Measurements from ENCODE around the gene LAMB2.

The LAMB2 gene

GRCh38 chr3:49081429-49081828, 51.4 kb downstream of the LAMB2 start:
- H3K9ac ChIP-seq (ENCODE audit: low read depth in 1 of 2, low read length in 2 of 2), result no peak overlapping the region

GRCh38 chr3:49079270-49079669, 53.6 kb downstream of the LAMB2 start:
- Histone ChIP-seq H3K27me3 (ENCODE audit: control insufficient read depth in 1 of 2, insufficient read depth in 2 of 2, low read length in 2 of 2) (no peaks in the 10 kb centered on the region), H3K9ac (ENCODE audit: low read depth in 1 of 2, low read length in 2 of 2) (no peak overlapping the region), H3K36me3 (ENCODE audit: control insufficient read depth in 1 of 2, insufficient read depth in 2 of 2, low read length in 2 of 2) (peaks cover 10 to 37% of the 10 kb centered on the region in 2 donors), H3K9me3 (ENCODE audit: control insufficient read depth in 1 of 2, low read length in 2 of 2) (no peaks in the 10 kb centered on the region), H3K4me1 (ENCODE audit: control insufficient read depth in 1 of 2, insufficient read depth in 2 of 2, low read length in 2 of 2) (no peaks in the 10 kb centered on the region), H3K4me3 (ENCODE audit: low read depth in 1 of 2, low read length in 2 of 2) (no peak overlapping the region), H3K27ac (ENCODE audit: low read depth, low read length) (no peak overlapping the region)

More at GRCh38 chr3:49081429-49081828, 51.4 kb downstream of the LAMB2 start:
- H3K9me3 ChIP-seq (ENCODE audit: control insufficient read depth in 1 of 2, low read length in 2 of 2), result no peaks in the 10 kb centered on the region
- no peak overlapping the region for H3K4me3 ChIP-seq (ENCODE audit: low read depth in 1 of 2, low read length in 2 of 2)
- no peaks in the 10 kb centered on the region for H3K27me3 ChIP-seq (ENCODE audit: control insufficient read depth in 1 of 2, insufficient read depth in 2 of 2, low read length in 2 of 2)
- H3K4me1 ChIP-seq (ENCODE audit: control insufficient read depth in 1 of 2, insufficient read depth in 2 of 2, low read length in 2 of 2), result no peaks in the 10 kb centered on the region
- peaks cover 5 to 20% of the 10 kb centered on the region in 2 donors for H3K36me3 ChIP-seq (ENCODE audit: control insufficient read depth in 1 of 2, insufficient read depth in 2 of 2, low read length in 2 of 2)
- no peak overlapping the region for H3K27ac ChIP-seq (ENCODE audit: low read depth, low read length)

- no peak overlapping the region for H3K9ac ChIP-seq (ENCODE audit: low read depth in 1 of 2, low read length in 2 of 2)
- H3K4me1 ChIP-seq (ENCODE audit: control insufficient read depth in 1 of 2, insufficient read depth in 2 of 2, low read length in 2 of 2), result no peaks in the 10 kb centered on the region
- no peak overlapping the region for H3K4me3 ChIP-seq (ENCODE audit: low read depth in 1 of 2, low read length in 2 of 2)
- H3K9me3 ChIP-seq (ENCODE audit: control insufficient read depth in 1 of 2, low read length in 2 of 2), result no peaks in the 10 kb centered on the region
- H3K27ac ChIP-seq (ENCODE audit: low read depth, low read length), result no peak overlapping the region
- no peaks in the 10 kb centered on the region for H3K27me3 ChIP-seq (ENCODE audit: control insufficient read depth in 1 of 2, insufficient read depth in 2 of 2, low read length in 2 of 2)
- peaks cover 25 to 61% of the 10 kb centered on the region in 2 donors for H3K36me3 ChIP-seq (ENCODE audit: control insufficient read depth in 1 of 2, insufficient read depth in 2 of 2, low read length in 2 of 2)
Measured at GRCh38 chr3:49076646-49077045, 56.2 kb downstream of the LAMB2 start.

GRCh38 chr3:49076116-49076515, 56.7 kb downstream of the LAMB2 start:
- Histone ChIP-seq H3K9me3 (ENCODE audit: control insufficient read depth in 1 of 2, low read length in 2 of 2) (no peaks in the 10 kb centered on the region), H3K27ac (ENCODE audit: low read depth, low read length) (no peak overlapping the region), H3K9ac (ENCODE audit: low read depth in 1 of 2, low read length in 2 of 2) (no peak overlapping the region), H3K4me1 (ENCODE audit: control insufficient read depth in 1 of 2, insufficient read depth in 2 of 2, low read length in 2 of 2) (no peaks in the 10 kb centered on the region), H3K36me3 (ENCODE audit: control insufficient read depth in 1 of 2, insufficient read depth in 2 of 2, low read length in 2 of 2) (peaks cover 28 to 66% of the 10 kb centered on the region in 2 donors), H3K4me3 (ENCODE audit: low read depth in 1 of 2, low read length in 2 of 2) (no peak overlapping the region), H3K27me3 (ENCODE audit: control insufficient read depth in 1 of 2, insufficient read depth in 2 of 2, low read length in 2 of 2) (no peaks in the 10 kb centered on the region)
